Amniotic stem cell (primary cell): ENCODE results near the gene NPRL2.

Experiments used
- DNase-seq: peaks from one replicate; lab custom pipeline; 2025; lab: John Stamatoyannopoulos, UW

NPRL2 gene

GRCh38 chr3:50350213-50350526, 405 bp downstream of the NPRL2 start:
- no peak for DNase-seq

DNA sequence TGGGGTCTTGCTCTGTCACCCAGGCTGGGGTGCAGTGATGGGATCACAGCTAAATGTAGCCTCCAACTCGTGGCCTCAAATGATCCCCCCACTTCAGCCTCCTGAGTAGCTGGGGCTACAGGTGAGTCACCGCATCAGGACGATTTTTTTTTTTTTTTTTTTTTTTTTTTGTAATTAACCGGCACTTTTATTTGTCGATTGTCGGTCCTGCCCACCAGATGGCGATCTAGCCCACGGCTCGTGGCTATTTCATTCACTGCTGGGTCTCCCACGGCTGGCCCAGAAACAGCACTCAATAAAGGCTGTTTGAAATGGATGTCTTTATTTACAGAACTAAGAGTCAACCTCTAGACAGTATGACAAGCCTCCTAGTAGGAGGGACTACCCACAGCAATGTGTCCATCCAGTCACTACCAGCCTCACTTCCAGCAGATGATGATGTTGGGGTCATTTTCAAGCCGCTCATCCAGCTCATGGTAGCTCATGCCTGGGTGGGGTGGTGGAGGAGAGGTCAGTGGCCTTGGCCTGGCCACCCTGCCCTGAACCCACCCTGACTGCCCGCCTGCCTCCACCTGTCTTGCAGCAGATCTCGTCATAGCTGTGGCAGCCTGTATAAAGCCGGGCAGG, 3.3 kb downstream of the NPRL2 start:
- no peak for DNase-seq

DNA sequence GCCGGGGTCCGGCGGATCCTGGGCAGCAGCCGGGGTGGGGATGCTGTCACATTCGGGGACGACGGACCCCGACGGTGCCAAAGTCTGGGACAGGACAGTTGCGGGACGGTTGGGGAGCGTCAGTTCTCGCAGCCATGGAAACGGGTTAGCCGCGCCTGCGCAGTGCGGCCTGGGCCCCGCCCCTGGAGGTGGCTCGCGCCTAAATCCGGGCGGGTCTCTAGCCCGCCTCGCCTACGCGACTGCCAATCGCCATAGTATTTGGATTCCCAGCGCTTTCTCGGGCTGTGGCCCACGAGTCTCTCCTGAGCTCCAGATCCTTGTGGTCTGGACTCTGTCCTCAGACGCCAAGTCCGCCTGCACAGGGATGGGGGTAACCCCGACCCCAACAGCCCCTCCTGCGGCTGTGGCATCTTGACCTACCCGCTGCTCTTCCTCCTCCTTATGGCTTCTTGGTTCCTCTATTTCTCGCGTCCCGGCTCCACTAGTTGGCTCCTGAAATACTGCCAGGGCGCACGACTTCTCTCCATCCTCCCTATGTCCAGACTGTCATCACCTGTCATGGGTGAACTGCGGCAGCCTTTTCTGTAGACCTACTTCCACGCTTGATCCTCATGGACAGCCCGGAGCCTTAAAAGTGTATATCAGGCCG, 4.9 kb downstream of the NPRL2 start, which contains the start of gene ZMYND10:
Gene ZMYND10, minus strand, starts transcription at position 147 of the 649 bp plus-strand sequence. CDS start 153 bp downstream, outside the sequence.
- no peak for DNase-seq

DNA sequence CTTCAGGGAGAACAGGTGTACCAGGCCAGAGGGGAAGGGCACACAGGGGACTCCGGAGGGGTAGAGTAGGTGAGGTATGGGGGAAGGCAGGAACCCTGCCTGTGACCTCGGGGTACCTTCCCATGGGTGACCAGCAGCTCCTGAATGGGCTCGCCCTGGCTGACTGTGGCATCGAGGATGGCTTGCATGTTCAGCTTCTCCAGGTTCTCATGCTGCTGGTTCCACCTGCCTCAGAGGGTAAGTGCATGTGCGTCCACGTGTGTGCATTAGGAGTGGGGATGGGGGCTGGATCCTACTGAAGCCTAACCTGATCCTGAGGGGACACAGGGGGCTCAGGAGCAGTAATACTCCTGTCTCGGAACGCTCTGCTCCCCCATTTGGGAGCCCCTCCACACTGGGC, 5.6 kb downstream of the NPRL2 start:
- DNase-seq: no peak

- DNase-seq: no peak
Measured at GRCh38 chr3:50342813-50343633, 7.6 kb downstream of the NPRL2 start.

- no peak for DNase-seq
Measured at GRCh38 chr3:50341996-50342650, 8.5 kb downstream of the NPRL2 start.

GRCh38 chr3:50341537-50341936, 9.0 kb downstream of the NPRL2 start:
- no peak for DNase-seq

DNA sequence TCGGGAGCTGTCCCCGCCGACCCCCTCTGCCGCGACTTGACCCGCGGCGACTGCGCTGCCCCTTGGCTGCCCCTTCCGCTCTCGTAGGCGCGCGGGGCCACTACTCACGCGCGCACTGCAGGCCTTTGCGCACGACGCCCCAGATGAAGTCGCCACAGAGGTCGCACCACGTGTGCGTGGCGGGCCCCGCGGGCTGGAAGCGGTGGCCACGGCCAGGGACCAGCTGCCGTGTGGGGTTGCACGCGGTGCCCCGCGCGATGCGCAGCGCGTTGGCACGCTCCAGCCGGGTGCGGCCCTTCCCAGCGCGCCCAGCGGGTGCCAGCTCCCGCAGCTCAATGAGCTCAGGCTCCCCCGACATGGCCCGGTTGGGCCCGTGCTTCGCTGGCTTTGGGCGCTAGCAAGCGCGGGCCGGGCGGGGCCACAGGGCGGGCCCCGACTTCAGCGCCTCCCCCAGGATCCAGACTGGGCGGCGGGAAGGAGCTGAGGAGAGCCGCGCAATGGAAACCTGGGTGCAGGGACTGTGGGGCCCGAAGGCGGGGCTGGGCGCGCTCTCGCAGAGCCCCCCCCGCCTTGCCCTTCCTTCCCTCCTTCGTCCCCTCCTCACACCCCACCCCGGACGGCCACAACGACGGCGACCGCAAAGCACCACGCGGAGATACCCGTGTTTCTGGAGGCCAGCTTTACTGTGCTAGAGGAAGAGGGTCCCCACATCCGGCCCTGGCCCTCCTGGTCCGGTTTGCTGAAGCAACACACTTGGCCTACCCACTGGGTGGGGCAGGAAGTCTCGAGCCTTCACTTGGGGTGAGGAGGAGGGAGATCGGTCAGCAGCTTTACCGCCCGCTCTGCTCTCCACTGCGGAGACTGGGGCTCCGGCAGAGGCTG, 9.9 kb downstream of the NPRL2 start, which contains the start of gene RASSF1:
Gene RASSF1, minus strand, starts transcription at position 389 of the 882 bp plus-strand sequence. Its CDS starts 31 bp downstream, at position 358.
- no peak for DNase-seq

DNA sequence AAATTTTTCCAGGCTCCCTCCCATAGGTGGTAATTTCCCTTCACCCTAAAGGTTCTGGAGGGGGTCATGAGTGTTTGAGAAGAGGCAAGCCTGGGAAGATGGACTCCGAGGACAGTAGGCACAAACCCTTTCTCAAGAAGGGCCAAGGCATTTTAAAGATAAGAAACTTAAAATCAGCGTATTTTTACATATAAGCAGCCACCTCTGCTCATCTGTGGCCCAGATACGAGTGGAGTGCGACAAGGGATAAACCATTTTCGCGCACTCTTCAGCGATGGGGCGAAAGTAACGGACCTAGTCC, 10.5 kb downstream of the NPRL2 start:
- DNase-seq: no peak

DNA sequence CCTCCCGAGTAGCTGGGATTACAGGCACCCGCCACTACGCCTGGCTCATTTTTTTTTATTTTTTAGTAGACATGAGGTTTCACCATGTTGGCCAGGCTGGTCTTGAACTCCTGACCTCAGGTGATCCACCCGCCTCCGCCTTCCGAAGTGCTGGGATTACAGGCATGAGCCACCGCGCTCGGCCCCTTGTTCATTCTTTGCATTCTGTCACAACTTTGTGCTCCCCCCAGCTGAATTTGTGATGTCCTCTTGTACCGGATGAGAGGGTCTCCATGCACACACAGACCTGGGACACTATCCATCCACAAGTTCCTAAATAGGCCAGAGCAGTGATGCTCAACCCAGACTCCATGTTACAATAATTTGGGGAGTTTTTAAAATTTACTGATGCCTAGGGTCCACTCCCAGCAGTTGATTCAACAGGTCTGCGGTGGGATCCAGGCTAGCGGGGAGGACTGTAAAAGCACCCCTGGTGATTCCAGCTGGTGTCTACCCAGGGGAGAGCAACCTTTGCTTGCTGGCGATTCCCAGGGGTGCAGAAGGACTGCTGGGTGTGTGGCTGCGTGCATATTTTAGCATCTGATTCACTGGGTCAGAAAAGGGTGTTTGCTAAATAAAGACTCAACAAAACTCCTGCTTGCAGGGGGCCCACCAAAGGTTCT, 11.0 kb downstream of the NPRL2 start:
- DNase-seq: no peak

DNA sequence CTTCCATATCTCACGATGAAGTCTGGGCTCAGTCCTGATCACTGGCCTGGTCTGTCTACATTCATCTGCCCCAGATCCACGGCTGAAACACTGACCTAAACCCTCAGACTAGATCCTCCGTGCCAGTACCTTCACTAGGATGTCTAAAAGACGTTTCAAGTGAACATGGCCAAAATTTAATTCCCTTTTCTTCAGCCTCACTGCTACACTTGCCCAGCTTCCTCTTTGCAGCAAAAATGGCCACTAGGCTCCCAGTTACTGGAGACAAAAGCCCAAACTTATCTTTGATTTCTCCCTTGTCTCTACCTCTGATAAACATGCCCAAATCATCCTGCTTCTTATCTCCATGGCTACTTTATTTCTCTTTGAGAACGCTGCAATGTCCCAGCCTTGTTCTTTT, 11.6 kb downstream of the NPRL2 start:
- no peak for DNase-seq

- peak; percentile 98 for DNase-seq
Measured at GRCh38 chr3:50337175-50337861, 13.3 kb downstream of the NPRL2 start.

- DNase-seq: no peak
Measured at GRCh38 chr3:50336452-50337174, 14.0 kb downstream of the NPRL2 start.

GRCh38 chr3:50334339-50335075, 16.1 kb downstream of the NPRL2 start:
- no peak for DNase-seq

DNA sequence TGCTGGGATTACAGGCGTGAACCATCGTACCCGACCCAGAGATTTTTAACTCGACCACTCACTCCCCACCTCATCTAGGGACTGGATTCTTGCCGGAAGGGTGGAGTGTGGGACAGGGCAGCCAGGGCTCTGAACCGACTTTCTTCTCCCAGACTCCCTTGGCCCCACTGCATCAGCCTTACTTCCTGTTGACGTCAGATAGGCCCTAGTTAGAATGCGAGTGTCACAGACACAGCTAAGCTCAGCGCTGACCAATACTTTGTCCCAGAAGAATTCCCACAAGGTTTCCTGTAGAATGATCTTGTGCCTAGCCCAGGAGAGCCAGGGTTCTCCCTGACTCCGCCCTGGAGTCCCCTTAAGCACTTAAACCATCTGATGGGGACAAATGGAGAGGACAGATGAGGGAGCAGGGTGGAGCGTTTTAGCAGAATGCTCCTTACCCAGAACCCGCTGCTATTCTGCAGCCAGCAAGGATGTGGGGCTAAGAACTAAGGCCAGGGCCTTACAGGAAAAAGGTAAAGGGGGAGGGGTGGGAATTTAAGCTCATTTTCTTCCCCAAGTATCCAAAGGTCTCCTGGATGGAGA, 16.7 kb downstream of the NPRL2 start:
- DNase-seq: no peak

- no peak for DNase-seq
Measured at GRCh38 chr3:50331364-50331907, 19.1 kb downstream of the NPRL2 start.

GRCh38 chr3:50330330-50330729, 20.2 kb downstream of the NPRL2 start:
- no peak for DNase-seq

DNA sequence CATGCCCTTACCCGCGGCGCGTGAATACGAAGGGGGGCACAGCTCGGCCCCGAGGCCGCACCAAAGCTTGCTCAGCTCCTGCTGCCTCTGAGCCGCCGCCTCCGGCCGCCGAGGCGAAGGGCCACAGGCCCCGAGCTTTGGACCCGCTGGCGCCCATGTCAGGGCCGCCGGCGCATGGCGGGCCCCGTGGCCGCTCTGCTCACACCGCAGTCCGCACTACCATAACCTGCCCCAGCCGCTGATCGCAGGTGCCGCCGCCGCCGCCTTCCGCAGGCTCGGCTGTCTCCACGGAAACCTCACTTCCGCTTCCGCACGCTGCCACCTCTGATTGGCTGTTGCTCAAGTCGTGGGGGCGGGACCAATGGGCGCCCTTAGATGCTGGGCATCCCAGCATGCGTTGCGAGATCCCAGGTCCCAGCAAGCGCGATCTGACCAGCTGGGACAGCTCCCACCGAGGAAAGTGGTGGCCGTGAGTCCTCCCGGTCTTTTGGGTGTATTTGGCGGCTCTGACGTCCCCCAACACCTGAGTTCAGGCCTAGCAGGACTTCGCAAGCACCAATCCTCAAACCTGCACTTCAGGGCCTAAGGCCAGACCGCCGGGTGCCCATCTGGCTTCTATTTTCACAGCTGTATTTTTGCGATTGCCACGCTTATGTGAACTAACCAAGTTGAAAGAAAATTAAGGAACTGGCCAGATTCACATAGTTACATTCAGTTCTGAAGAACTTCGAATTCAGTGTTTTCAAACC, 22.5 kb downstream of the NPRL2 start, which contains the start of gene TUSC2:
Gene TUSC2, minus strand, starts transcription at position 281 of the 749 bp plus-strand sequence. Its CDS starts 124 bp downstream, at position 157.
- peak; percentile 96 for DNase-seq
